Small intestine (tissue), 7 donors: ENCODE results near the gene GRAMD1A. TPM values are rescaled to one million over a fixed set of nuclear protein-coding genes. Genes with fewer than 3 reads are reported as not detected.

ENCODE experiments used
- DNase-seq, 2 donors: peaks; one replicate each; pipeline versions ENCODE4 v3.0.0 to v3.0.0-alpha.2; 2013
- FAIRE-seq: peaks from 2 replicates; lab custom pipeline; 2012; peaks lifted over from hg19 to GRCh38; lab: Jason Lieb, UNC
- H3K27ac ChIP-seq, 3 donors: one replicate each; pipeline ENCODE4 v1.5.1; 2013; ENCODE audit warnings: low read length in 2 of 3, mild to moderate bottlenecking in 2 of 3, control low read depth in 1 of 3, inconsistent platforms in 1 of 3, low read depth in 1 of 3, moderate library complexity in 1 of 3
- H3K27me3 ChIP-seq, 3 donors: one replicate each; pipeline ENCODE4 v1.6.1; 2013; ENCODE audit warnings: low read length in 3 of 3, inconsistent platforms in 1 of 3; ENCODE audit not compliant: control insufficient read depth in 3 of 3, insufficient read depth in 3 of 3
- H3K36me3 ChIP-seq, 3 donors: one replicate each; pipeline ENCODE4 v1.6.1; 2013; ENCODE audit warnings: low read length in 3 of 3, inconsistent platforms in 1 of 3, low read depth in 1 of 3, mild to moderate bottlenecking in 1 of 3, moderate library complexity in 1 of 3; ENCODE audit not compliant: control insufficient read depth in 3 of 3, insufficient read depth in 2 of 3
- H3K4me1 ChIP-seq, 3 donors: one replicate each; pipeline ENCODE4 v1.6.1; 2013; ENCODE audit warnings: low read length in 2 of 3, inconsistent platforms in 1 of 3, low read depth in 1 of 3, mild to moderate bottlenecking in 1 of 3, moderate library complexity in 1 of 3; ENCODE audit not compliant: control insufficient read depth in 3 of 3, insufficient read depth in 2 of 3
- H3K4me3 ChIP-seq, 3 donors: one replicate each; pipeline ENCODE4 v1.5.1; 2013; ENCODE audit warnings: low read length in 3 of 3, control low read depth in 1 of 3, inconsistent platforms in 1 of 3, low read depth in 1 of 3, mild to moderate bottlenecking in 1 of 3, moderate library complexity in 1 of 3
- H3K9me3 ChIP-seq, 2 donors: one replicate each; pipeline ENCODE4 v1.6.1; 2013; ENCODE audit warnings: low read depth in 1 of 2, low read length in 1 of 2; ENCODE audit not compliant: control insufficient read depth in 2 of 2, insufficient read depth in 1 of 2
- WGBS, 3 donors: extraction: QIAGEN DNeasy Blood & Tissue Kit; methylation state at CpG; one replicate each; pipeline ENCODE4 v1.1.7; 2013; 5-methylcytosine and 5-hydroxymethylcytosine counted together
- polyA plus RNA-seq, 4 donors: library from polyadenylated mRNA; stranded (reverse) in 3 of 4; unstranded in 1 of 4; fragments of 200-250 nt in 3 of 4; fragments of 120-200 nt in 1 of 4; gene quantifications; one replicate each; pipeline versions ENCODE4 v1.2.1 to v1.2.3, GENCODE V29; 2013
- donor health status: healthy with polysubstance abuse.
- donor health status: control.
- donor health status: control.
- donor health status: Bipolar disorder and iron deficiency.
- donor health status: healthy.

The GRAMD1A gene
- polyA plus RNA-seq, 4 donors, result 2.0 to 47.0 (median 22.3) TPM

DNA sequence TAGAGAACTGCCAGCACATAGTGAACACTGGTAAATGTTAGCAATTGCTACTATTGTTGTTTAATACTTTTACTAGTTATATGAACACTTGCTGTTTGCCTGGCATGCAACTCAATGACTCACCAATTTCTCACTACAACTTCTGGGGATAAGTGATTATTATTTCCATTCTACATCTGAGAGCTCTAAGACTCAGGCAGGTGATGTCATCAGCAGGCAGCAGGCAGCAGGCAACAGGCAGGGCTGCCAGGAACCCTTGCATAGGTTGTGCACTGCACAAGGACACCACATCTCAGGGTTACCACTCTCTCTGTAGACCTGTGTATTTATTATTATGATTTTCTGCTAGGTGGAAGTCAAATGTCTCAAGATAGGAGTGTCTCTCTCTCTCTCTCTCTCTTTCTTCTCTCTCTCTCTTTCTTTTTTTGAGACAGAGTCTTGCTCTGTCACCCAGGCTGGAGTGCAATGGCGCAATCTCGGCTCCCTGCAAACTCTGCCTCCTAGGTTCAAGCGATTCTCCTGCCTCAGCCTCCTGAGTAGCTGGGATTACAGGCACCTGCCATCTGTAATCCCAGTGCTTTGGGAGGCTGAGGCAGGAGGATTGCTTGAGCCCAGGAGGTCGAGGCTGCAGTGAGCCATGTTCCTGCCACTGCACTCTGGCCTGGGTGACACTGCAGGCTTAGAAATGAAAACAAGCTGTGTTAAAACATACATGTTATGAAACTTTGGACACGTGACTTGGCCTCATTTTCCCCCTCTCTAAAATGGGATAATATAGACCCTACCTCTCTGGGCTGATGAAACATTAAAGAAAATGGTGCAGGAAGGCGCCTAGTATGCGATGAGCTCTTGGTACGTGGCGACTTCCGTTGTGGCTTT, 64.1 kb downstream of the GRAMD1A start:
- H3K4me3 ChIP-seq, result no peak overlapping the region
- no peaks in the 10 kb centered on the region for H3K4me1 ChIP-seq
- peaks cover 0 to 37% (median 0%) of the 10 kb centered on the region in 3 donors for H3K36me3 ChIP-seq
- peaks cover 0 to 3% of the 10 kb centered on the region in 2 donors for H3K9me3 ChIP-seq
- WGBS, 3 donors, result 75 to 83% (median 78%) methylated on average over 10 of the region's 10 CpGs
- H3K27ac ChIP-seq, result no peak overlapping the region
- peaks cover 0 to under 1% (median 0%) of the 10 kb centered on the region in 3 donors for H3K27me3 ChIP-seq
- FAIRE-seq, result no peak
- DNase-seq, result no peak

GRCh38 chr19:35065574-35065973, 65.5 kb downstream of the GRAMD1A start:
- H3K4me1 ChIP-seq, result no peaks in the 10 kb centered on the region
- no peak overlapping the region for H3K27ac ChIP-seq
- FAIRE-seq, result no peak
- 81 to 90% (median 85%) methylated on average over 10 of the region's 10 CpGs for WGBS, 3 donors
- H3K27me3 ChIP-seq, result peaks cover 0 to 4% (median 2%) of the 10 kb centered on the region in 3 donors
- H3K36me3 ChIP-seq, result peaks cover 0 to 23% (median 0%) of the 10 kb centered on the region in 3 donors
- H3K9me3 ChIP-seq, result peaks cover 3 to 10% of the 10 kb centered on the region in 2 donors
- no peak overlapping the region for H3K4me3 ChIP-seq
- no peak for DNase-seq

DNA sequence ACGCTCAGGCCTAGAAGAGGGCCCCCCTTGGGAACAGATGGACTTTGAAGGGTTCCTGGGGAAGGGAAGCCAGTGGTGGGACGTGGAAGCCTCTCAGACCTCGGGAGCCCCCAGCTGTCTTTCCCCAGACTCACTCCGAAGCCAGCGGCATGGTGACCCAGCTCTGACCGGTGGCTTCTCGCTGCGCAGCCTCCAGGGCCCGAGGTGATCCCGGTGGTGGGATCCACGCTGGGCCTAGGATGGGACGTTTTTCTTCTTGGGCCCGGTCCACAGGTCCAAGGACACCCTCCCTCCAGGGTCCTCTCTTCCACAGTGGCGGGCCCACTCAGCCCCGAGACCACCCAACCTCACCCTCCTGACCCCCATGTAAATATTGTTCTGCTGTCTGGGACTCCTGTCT, 66.0 kb downstream of the GRAMD1A start:
- Histone ChIP-seq H3K9me3 (peaks cover 4 to 12% of the 10 kb centered on the region in 2 donors), H3K27me3 (peaks cover 0 to 4% (median 4%) of the 10 kb centered on the region in 3 donors), H3K4me3 (no peak overlapping the region), H3K27ac (no peak overlapping the region), H3K4me1 (no peaks in the 10 kb centered on the region), H3K36me3 (peaks cover 0 to 19% (median 0%) of the 10 kb centered on the region in 3 donors)
- FAIRE-seq, result no peak
- no peak for DNase-seq
- WGBS, 3 donors, result 87 to 93% (median 91%) methylated on average over 11 to 15 of the region's 15 CpGs

DNA sequence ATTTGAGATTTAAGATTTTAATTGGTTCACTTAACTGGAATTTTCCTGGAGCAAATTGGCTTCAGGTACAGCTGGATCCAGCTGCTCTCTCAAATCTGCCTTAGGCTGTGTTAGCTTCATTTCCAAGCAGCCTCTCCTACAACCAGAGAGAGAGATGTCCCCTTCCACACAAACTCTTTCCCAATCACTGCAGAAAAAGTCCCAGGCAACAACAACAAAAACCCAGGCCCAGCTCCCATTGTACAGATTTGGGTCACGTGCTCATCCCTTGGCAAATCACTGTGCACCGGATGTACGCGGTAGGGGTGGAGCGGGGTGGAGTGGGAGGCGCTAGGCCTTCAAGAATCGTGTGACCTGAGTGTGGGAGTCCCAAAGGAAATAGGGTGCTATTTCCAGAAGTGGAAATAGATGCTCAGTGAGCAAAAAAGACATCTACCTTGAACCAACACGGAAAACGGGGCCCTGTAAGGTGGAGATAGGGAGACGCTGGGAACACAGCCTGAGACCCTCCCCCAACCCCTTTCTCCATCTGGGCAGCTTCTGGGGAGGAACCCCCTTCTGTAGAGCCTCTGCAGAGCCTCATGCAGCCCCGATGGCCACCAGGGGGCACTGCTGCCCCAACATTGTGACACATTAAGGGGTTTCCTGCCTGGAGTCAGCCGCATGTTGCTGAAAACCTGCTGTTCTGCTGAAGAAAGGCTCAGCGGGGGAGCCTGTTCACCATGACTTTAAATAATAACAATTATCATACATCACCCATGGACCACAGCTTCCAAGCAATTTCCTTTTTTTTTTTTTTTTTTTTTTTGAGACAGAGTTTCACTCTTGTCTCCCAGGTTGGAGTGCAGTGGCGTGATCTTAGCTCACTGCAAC, 66.8 kb downstream of the GRAMD1A start:
- Histone ChIP-seq H3K36me3 (peaks cover 0 to 15% (median 0%) of the 10 kb centered on the region in 3 donors), H3K27ac (no peak overlapping the region), H3K27me3 (peaks cover 0 to 4% (median 4%) of the 10 kb centered on the region in 3 donors), H3K9me3 (peaks cover 4 to 12% of the 10 kb centered on the region in 2 donors), H3K4me1 (no peaks in the 10 kb centered on the region), H3K4me3 (no peak overlapping the region)
- WGBS, 3 donors, result 15 to 16% (median 15%) methylated on average over 14 of the region's 14 CpGs
- FAIRE-seq, result no peak
- DNase-seq, result peak; percentile 73 to 91

DNA sequence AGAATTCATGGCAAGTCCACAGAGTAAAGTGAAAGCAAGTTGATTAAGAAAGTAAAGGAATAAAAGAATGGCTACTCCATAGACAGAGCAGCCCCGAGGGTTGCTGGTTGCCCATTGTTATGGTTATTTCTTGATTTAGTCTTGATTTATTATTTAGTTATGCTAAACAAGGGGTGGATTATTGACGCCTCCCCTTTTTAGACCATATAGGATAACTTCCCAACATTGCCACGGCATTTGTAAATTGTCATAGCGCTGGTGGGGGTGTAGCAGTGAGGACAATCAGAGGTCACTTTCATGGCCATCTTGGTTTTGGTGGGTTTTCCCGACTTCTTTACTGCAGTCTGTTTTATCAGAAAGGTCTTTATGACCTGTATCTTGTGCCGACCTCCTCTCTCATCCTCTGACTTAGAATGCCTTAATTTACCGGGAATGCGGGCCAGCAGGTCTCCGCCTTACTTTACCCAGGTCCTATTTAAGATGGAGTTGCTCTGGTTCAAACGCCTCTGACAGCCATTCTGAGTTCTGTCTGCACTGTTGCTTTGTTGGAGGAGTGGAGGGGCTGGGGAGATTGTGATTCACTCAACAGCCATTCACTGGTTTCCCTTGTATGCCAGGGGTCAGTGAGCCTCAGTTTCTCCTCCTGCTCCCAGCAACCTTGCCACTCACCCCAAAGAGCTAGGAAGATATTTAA, 69.0 kb downstream of the GRAMD1A start:
- no peak for DNase-seq
- H3K4me3 ChIP-seq, result no peak overlapping the region
- 70 to 77% (median 74%) methylated on average over 10 of the region's 10 CpGs for WGBS, 3 donors
- no peak for FAIRE-seq
- no peak overlapping the region for H3K27ac ChIP-seq
- H3K27me3 ChIP-seq, result peaks cover 0 to 4% (median 4%) of the 10 kb centered on the region in 3 donors
- H3K36me3 ChIP-seq, result peaks cover 0 to 15% (median 0%) of the 10 kb centered on the region in 3 donors
- H3K9me3 ChIP-seq, result peaks cover 4 to 12% of the 10 kb centered on the region in 2 donors
- H3K4me1 ChIP-seq, result no peaks in the 10 kb centered on the region

DNA sequence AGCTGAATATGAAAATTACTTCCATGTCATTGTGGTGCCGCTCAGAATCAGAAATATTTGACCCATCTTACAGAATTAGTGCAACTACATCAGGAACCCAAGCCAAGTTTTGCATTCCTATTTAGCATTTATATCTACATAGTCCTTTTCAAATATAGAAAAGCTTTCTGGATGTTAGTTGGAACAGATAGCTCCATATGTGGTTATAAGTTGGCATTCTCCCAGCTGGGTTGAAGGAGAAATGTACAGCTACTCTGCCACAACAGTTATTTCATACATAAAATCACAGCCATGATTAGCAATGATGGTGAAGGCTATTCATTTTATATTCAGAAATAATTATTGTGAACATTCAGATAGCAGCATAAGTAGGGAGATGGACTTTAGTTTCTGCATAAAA, 69.6 kb downstream of the GRAMD1A start:
- Histone ChIP-seq H3K4me1 (no peaks in the 10 kb centered on the region), H3K4me3 (no peak overlapping the region), H3K9me3 (peaks cover 4 to 12% of the 10 kb centered on the region in 2 donors), H3K36me3 (peaks cover 0 to 14% (median 0%) of the 10 kb centered on the region in 3 donors), H3K27ac (no peak overlapping the region), H3K27me3 (peaks cover 0 to 4% (median 4%) of the 10 kb centered on the region in 3 donors)
- WGBS, 3 donors, result 62 to 90% (median 79%) methylated on average over 1 of the region's 1 CpG
- DNase-seq (no peak), FAIRE-seq (no peak)

DNA sequence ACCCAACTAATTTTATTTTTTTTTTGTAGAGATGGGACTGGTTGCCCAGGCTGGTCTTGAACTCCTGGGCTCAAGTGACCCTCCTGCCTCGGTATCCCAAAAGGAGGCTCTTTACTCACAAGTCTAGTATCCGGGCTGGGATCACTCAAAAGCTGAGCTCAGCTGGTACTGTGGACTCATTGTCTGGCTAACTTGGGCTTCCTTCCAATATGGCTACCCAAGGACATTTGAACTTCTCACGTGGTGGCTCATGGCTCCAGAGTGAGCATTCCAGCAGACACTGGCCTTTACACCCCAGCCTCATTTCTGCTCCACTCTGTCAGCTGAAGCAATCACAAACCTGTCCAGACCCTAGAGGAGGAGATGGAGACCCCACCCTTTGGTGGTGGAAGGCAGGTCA, 70.3 kb downstream of the GRAMD1A start:
- Histone ChIP-seq H3K4me3 (no peak overlapping the region), H3K9me3 (peaks cover 4 to 12% of the 10 kb centered on the region in 2 donors), H3K4me1 (no peaks in the 10 kb centered on the region), H3K27ac (no peak overlapping the region), H3K36me3 (peaks cover 0 to 9% (median 0%) of the 10 kb centered on the region in 3 donors), H3K27me3 (peaks cover 0 to 4% (median 4%) of the 10 kb centered on the region in 3 donors)
- FAIRE-seq (no peak), DNase-seq (no peak)
- WGBS, 3 donors, result 73 to 87% (median 85%) methylated on average over 3 of the region's 3 CpGs
